ENCODE results near the gene GLO1.

- TF ChIP-seq, protein P1, sequence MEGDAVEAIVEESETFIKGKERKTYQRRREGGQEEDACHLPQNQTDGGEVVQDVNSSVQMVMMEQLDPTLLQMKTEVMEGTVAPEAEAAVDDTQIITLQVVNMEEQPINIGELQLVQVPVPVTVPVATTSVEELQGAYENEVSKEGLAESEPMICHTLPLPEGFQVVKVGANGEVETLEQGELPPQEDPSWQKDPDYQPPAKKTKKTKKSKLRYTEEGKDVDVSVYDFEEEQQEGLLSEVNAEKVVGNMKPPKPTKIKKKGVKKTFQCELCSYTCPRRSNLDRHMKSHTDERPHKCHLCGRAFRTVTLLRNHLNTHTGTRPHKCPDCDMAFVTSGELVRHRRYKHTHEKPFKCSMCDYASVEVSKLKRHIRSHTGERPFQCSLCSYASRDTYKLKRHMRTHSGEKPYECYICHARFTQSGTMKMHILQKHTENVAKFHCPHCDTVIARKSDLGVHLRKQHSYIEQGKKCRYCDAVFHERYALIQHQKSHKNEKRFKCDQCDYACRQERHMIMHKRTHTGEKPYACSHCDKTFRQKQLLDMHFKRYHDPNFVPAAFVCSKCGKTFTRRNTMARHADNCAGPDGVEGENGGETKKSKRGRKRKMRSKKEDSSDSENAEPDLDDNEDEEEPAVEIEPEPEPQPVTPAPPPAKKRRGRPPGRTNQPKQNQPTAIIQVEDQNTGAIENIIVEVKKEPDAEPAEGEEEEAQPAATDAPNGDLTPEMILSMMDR (IDR thresholded peaks at IDR 0.05 in 4 of 5, conservative IDR thresholded peaks at IDR 0.05 in 1 of 5): no peak
- TF ChIP-seq POLR2A (IDR thresholded peaks at IDR 0.05): no peak
Observed at GRCh38 chr6:38722038-38722437, 19.1 kb upstream of the GLO1 start.
